ENCODE measurements around the gene CACNA1I. TPM values are rescaled to one million over a fixed set of nuclear protein-coding genes. Genes with fewer than 3 reads are reported as not detected.

CACNA1I gene
- total RNA-seq, 1 experiment from 2014 or later, result 0.15 TPM

GRCh38 chr22:39654131-39654926 is 83.8 kb downstream of the CACNA1I start:
- no peaks in the 10 kb centered on the region for H3K4me1 ChIP-seq (ENCODE audit: control insufficient read depth in 1 of 2, insufficient read depth in 2 of 2, low read length in 2 of 2)
- H3K27ac ChIP-seq (ENCODE audit: low read depth, low read length), result no peak overlapping the region
- H3K79me2 ChIP-seq (ENCODE audit: insufficient read depth, low read length), result no peaks in the 10 kb centered on the region
- no TSS peak for BruUV-seq (replicated peaks)
- ATAC-seq (no peak), DNase-seq (ENCODE audit: low read depth, low spot score) (no peak)
- RAD21 ChIA-PET (ENCODE audit: low non-redundant PET in 1 of 2, low total read pairs in 2 of 2, uncharacterized antibody in 2 of 2, unreplicated experiment in 2 of 2), result no interaction called here
- H4K20me1 ChIP-seq (ENCODE audit: insufficient read depth), result no peaks in the 10 kb centered on the region
- intact Hi-C loops (cut with micrococcal nuclease), result no loop called here
- H3K9me2 ChIP-seq (ENCODE audit: insufficient read depth), result no peaks in the 10 kb centered on the region
- no peaks in the 10 kb centered on the region for H3K27me3 ChIP-seq (ENCODE audit: insufficient read depth, low read length)
- TF ChIP-seq, protein P1, sequence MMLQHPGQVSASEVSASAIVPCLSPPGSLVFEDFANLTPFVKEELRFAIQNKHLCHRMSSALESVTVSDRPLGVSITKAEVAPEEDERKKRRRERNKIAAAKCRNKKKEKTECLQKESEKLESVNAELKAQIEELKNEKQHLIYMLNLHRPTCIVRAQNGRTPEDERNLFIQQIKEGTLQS (IDR thresholded peaks at IDR 0.05), result no peak
- no peak for TF ChIP-seq SP1 (IDR thresholded peaks at IDR 0.05; ENCODE audit: low read depth)
- H3K4me3 ChIP-seq (replicated peaks in 1 of 2; ENCODE audit: low read depth in 1 of 2, low read length in 2 of 2), result no peak overlapping the region
- no peaks in the 10 kb centered on the region for H3K9me3 ChIP-seq (ENCODE audit: control insufficient read depth in 1 of 2, insufficient read depth in 1 of 2, low read depth in 1 of 2, low read length in 2 of 2)
- H3K9ac ChIP-seq (ENCODE audit: low read length), result no peak overlapping the region
- CTCF ChIA-PET, result no interaction called here
- H2AFZ ChIP-seq (ENCODE audit: low read depth, low read length, poor library complexity, severe bottlenecking), result no peak overlapping the region
- H3K4me2 ChIP-seq (ENCODE audit: low read length), result no peak overlapping the region
- no peaks in the 10 kb centered on the region for H3K36me3 ChIP-seq (ENCODE audit: control insufficient read depth in 1 of 2, insufficient read depth in 2 of 2, low read length in 2 of 2)
- POLR2A ChIA-PET, result no interaction called here

DNA sequence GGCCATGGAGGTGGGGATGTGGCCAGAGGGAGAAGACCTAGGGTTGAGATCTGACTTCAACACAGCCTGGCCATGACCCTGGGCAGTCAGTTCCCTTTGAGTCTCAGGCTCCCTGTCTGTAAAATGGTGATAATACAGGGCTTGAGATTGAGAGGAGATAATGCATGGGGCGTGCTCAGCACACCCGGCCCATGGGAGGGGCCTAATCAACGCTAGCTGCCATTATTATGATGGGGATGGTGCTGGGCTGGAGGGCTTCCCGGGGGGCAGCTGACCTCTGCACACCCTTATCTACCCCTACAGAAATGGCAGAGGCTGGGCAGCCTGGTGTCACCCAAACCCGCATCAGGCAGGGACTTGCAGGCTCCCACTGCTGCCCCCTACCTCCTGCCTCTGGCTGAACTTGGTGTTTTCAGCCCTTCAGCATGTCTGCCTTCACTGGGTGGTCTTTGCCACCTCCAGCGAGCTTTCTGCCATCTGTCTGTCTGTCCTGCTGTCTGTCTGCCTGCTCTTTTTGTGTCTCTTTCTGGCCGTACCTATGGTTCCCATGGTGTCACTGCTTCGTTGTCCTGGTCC is 84.5 kb downstream of the CACNA1I start:
- no TSS peak for BruUV-seq (replicated peaks)
- no peak overlapping the region for H3K4me2 ChIP-seq (ENCODE audit: low read length)
- ChIA-PET POLR2A (no interaction called here), RAD21 (ENCODE audit: low non-redundant PET in 1 of 2, low total read pairs in 2 of 2, uncharacterized antibody in 2 of 2, unreplicated experiment in 2 of 2) (no interaction called here), CTCF (no interaction called here)
- ATAC-seq, result peak; percentile 65
- no peaks in the 10 kb centered on the region for H3K9me2 ChIP-seq (ENCODE audit: insufficient read depth)
- no peak overlapping the region for H3K4me3 ChIP-seq (replicated peaks in 1 of 2; ENCODE audit: low read depth in 1 of 2, low read length in 2 of 2)
- no peak for DNase-seq (ENCODE audit: low read depth, low spot score)
- H2AFZ ChIP-seq (ENCODE audit: low read depth, low read length, poor library complexity, severe bottlenecking), result no peak overlapping the region
- no peaks in the 10 kb centered on the region for H3K36me3 ChIP-seq (ENCODE audit: control insufficient read depth in 1 of 2, insufficient read depth in 2 of 2, low read length in 2 of 2)
- no peaks in the 10 kb centered on the region for H3K4me1 ChIP-seq (ENCODE audit: control insufficient read depth in 1 of 2, insufficient read depth in 2 of 2, low read length in 2 of 2)
- intact Hi-C loops (cut with micrococcal nuclease), result no loop called here
- no peak for TF ChIP-seq REST (IDR thresholded peaks at IDR 0.05; ENCODE audit: low read depth)
- TF ChIP-seq, protein P2, sequence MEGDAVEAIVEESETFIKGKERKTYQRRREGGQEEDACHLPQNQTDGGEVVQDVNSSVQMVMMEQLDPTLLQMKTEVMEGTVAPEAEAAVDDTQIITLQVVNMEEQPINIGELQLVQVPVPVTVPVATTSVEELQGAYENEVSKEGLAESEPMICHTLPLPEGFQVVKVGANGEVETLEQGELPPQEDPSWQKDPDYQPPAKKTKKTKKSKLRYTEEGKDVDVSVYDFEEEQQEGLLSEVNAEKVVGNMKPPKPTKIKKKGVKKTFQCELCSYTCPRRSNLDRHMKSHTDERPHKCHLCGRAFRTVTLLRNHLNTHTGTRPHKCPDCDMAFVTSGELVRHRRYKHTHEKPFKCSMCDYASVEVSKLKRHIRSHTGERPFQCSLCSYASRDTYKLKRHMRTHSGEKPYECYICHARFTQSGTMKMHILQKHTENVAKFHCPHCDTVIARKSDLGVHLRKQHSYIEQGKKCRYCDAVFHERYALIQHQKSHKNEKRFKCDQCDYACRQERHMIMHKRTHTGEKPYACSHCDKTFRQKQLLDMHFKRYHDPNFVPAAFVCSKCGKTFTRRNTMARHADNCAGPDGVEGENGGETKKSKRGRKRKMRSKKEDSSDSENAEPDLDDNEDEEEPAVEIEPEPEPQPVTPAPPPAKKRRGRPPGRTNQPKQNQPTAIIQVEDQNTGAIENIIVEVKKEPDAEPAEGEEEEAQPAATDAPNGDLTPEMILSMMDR (IDR thresholded peaks at IDR 0.05 in 2 of 3, conservative IDR thresholded peaks at IDR 0.05 in 1 of 3; ENCODE audit: borderline replicate concordance in 1 of 3, insufficient read depth in 1 of 3, low read depth in 2 of 3, low read length in 2 of 3), result peak; percentile 29 to 58 (median 52); a peak in 4 of 6 replicates
- no peaks in the 10 kb centered on the region for H3K79me2 ChIP-seq (ENCODE audit: insufficient read depth, low read length)
- H3K9ac ChIP-seq (ENCODE audit: low read length), result no peak overlapping the region
- H3K27ac ChIP-seq (ENCODE audit: low read depth, low read length), result no peak overlapping the region
- H4K20me1 ChIP-seq (ENCODE audit: insufficient read depth), result no peaks in the 10 kb centered on the region
- H3K9me3 ChIP-seq (ENCODE audit: control insufficient read depth in 1 of 2, insufficient read depth in 1 of 2, low read depth in 1 of 2, low read length in 2 of 2), result no peaks in the 10 kb centered on the region
- no peaks in the 10 kb centered on the region; the same call in 1 of the 2 replicates for H3K27me3 ChIP-seq (ENCODE audit: insufficient read depth, low read length)
